Measurements from ENCODE around the gene SCAMP4. TPM values are rescaled to one million over a fixed set of nuclear protein-coding genes. Genes with fewer than 3 reads are reported as not detected.

SCAMP4 gene
- total and polyA plus RNA-seq, 2 of the 13 experiments (the other 11 are each of a cell fraction or from before 2014, with no cell fraction given): 10.7 to 13.7 TPM

DNA sequence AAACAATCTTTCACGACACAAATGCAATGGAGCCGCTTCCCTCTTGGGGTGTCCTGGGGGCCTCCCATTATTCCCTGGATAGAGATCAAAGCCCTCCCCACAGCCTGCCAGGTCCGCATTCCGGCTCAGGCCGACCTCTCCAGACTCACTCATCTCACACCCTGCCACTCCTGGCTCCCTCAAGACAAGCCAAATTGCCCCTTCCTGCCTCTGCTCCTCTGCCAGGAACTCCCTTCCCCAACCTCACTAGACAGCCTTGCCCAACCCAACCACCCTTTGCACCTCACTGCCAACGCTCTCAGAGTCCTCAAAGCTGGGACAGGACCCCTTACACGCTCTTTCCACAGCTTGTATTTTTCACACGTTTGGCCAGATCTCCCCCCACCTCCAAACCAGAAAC lies 21.4 kb upstream of the SCAMP4 start:
- WGBS (ENCODE audit: low lambda C conversion rate): 31% methylated on average over 8 of the region's 8 CpGs
- intact Hi-C loops (cut with micrococcal nuclease; ENCODE audit: unreplicated experiment) (no loop called here), in situ Hi-C loops (cut with HindIII; ENCODE audit: extremely low pct_ligation_motif_present, low pct_unique_long_range_greater_than_20kb) (no loop called here)
- POLR2A ChIA-PET: interaction anchor here (0.6 kb wide), 1 partner anchor 13 kb away, joined by 3 read pairs; no protein-coding TSS in a partner anchor
- ATAC-seq (no peak), FAIRE-seq (no peak), DNase-seq (ENCODE audit: low spot score) (no peak)
- peaks cover 49% of the 10 kb centered on the region for H3K4me1 ChIP-seq (ENCODE audit: insufficient read depth, low read length)
- H3K4me2 ChIP-seq (ENCODE audit: low read depth, low read length): peak overlapping the region; percentile 91
- CTCF ChIA-PET (ENCODE audit: low intra/inter-chr PET ratio, low total read pairs): no interaction called here
- peaks cover 32% of the 10 kb centered on the region for H3K79me2 ChIP-seq (ENCODE audit: insufficient read depth, low read length)
- TSS peak; percentile 65 for BruUV-seq (replicated peaks)
- H3K27me3 ChIP-seq (ENCODE audit: control insufficient read depth in 1 of 2, insufficient read depth in 2 of 2, low read length in 2 of 2): no peaks in the 10 kb centered on the region
- peaks cover 0 to 3% of the 10 kb centered on the region in 2 experiments; a peak in 1 of 5 replicates for H3K36me3 ChIP-seq (replicated peaks in 1 of 2; ENCODE audit: control insufficient read depth in 1 of 2, insufficient read depth in 2 of 2, low read length in 2 of 2)
- H2AFZ ChIP-seq (ENCODE audit: low read length): no peak overlapping the region
- H3K9ac ChIP-seq (ENCODE audit: insufficient read depth, low read depth, low read length): peak overlapping the region; percentile 90
- peaks cover 16% of the 10 kb centered on the region for H4K20me1 ChIP-seq (ENCODE audit: insufficient read depth, low read length)
- H3K27ac ChIP-seq (ENCODE audit: extremely low read length, insufficient read depth, low read length): no peak overlapping the region
- H3K4me3 ChIP-seq (replicated peaks in 1 of 3; ENCODE audit: insufficient read depth in 1 of 3, low read depth in 2 of 3, low read length in 3 of 3): peak overlapping the region; percentile 77 to 99 (median 89); a peak in 5 of 6 replicates
- TF ChIP-seq, protein P1, sequence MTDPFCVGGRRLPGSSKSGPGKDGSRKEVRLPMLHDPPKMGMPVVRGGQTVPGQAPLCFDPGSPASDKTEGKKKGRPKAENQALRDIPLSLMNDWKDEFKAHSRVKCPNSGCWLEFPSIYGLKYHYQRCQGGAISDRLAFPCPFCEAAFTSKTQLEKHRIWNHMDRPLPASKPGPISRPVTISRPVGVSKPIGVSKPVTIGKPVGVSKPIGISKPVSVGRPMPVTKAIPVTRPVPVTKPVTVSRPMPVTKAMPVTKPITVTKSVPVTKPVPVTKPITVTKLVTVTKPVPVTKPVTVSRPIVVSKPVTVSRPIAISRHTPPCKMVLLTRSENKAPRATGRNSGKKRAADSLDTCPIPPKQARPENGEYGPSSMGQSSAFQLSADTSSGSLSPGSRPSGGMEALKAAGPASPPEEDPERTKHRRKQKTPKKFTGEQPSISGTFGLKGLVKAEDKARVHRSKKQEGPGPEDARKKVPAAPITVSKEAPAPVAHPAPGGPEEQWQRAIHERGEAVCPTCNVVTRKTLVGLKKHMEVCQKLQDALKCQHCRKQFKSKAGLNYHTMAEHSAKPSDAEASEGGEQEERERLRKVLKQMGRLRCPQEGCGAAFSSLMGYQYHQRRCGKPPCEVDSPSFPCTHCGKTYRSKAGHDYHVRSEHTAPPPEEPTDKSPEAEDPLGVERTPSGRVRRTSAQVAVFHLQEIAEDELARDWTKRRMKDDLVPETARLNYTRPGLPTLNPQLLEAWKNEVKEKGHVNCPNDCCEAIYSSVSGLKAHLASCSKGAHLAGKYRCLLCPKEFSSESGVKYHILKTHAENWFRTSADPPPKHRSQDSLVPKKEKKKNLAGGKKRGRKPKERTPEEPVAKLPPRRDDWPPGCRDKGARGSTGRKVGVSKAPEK (CRISPR knock-in tag; IDR thresholded peaks at IDR 0.05; ENCODE audit: borderline replicate concordance): no peak
- TF ChIP-seq ZFP41 (CRISPR knock-in tag; IDR thresholded peaks at IDR 0.05; ENCODE audit: borderline replicate concordance): no peak
- TF ChIP-seq ZNF891 (CRISPR knock-in tag; IDR thresholded peaks at IDR 0.05): 0 out of 2 replicates have a peak, but pooled peaks have one; percentile 7
- TF ChIP-seq, protein P2, sequence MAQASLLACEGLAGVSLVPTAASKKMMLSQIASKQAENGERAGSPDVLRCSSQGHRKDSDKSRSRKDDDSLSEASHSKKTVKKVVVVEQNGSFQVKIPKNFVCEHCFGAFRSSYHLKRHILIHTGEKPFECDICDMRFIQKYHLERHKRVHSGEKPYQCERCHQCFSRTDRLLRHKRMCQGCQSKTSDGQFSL (CRISPR knock-in tag; IDR thresholded peaks at IDR 0.05): no peak
- no peak for TF ChIP-seq ZNF343 (CRISPR knock-in tag; IDR thresholded peaks at IDR 0.05)
- no peak for TF ChIP-seq MTA1 (CRISPR knock-in tag; IDR thresholded peaks at IDR 0.05; ENCODE audit: borderline replicate concordance)
- TF ChIP-seq ZNF678 (CRISPR knock-in tag; IDR thresholded peaks at IDR 0.05): no peak
- no peak for TF ChIP-seq CHCHD3 (CRISPR knock-in tag; IDR thresholded peaks at IDR 0.05)
- no peaks in the 10 kb centered on the region for H3K9me3 ChIP-seq (ENCODE audit: low read length)

Measured in HepG2 (cell line).